ENCODE results near the gene CD82.

The CD82 gene

DNA sequence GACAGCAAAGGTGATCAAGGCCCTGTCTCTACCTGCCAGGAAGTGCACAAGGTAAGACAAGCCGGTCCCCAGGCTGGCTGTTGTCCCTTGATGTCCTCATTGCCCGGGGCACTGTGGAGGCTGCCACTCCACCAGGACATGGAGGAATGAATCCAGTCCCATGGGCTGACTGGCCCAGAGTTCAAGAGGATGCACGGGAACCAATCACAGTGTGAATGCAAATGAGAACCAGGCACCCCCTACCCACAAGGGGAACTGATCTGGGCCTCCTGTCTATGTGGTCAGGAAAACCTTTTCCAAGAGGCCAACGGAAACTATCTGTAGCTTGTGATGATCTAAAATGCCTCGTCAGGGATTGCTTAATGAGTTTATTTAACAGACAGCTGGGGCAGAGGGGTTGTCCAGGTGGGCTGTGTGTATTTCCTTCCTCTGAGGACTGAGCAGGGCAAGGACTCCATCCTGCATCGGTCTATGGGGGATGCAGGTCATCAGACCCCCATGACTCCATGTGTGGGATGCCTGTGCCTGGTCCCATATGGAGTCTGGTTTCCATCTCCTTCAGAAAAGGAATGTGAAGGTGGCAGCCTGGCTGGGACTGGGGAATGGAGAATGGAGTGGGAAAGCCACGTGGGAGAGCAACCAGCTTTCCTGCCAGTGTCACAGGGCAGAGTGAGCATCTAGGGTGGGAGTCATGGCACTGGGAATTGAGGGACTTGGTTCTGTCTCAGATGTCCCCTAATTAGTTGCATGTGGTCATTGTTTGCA, 60.5 kb downstream of the CD82 start:
- H3K9ac ChIP-seq: no peak overlapping the region; a peak in 1 of 22 replicates
- H3K27ac ChIP-seq: peak overlapping the region in 4 of 11 experiments; percentile 18 to 64 (median 36); a peak in 7 of 22 replicates
- no peaks in the 10 kb centered on the region; a peak in 1 of 22 replicates for H3K36me3 ChIP-seq
- H3K4me3 ChIP-seq: 0 out of 20 replicates have a peak overlapping the region, but pooled peaks of 1 of the 10 experiments have one; percentile 17
- peaks cover 0 to 14% (median 0%) of the 10 kb centered on the region in 11 experiments; a peak in 4 of 22 replicates for H3K9me3 ChIP-seq (replicated peaks in 1 of 11)
- peak in 1 of 11 experiments; percentile 18; a peak in 1 of 22 replicates for TF ChIP-seq Cebpa-rat (IDR thresholded peaks at IDR 0.05)
- peaks cover 28 to 82% (median 78%) of the 10 kb centered on the region in 10 experiments for H3K4me1 ChIP-seq
- H3K4me2 ChIP-seq: peak overlapping the region; percentile 36 to 92 (median 86); a peak in 21 of 22 replicates
- peaks cover 0 to 25% (median 0%) of the 10 kb centered on the region in 11 experiments; a peak in 4 of 22 replicates for H4K20me1 ChIP-seq
- peaks cover 0 to 6% (median 0%) of the 10 kb centered on the region in 11 experiments; a peak in 1 of 22 replicates for H3K27me3 ChIP-seq

DNA sequence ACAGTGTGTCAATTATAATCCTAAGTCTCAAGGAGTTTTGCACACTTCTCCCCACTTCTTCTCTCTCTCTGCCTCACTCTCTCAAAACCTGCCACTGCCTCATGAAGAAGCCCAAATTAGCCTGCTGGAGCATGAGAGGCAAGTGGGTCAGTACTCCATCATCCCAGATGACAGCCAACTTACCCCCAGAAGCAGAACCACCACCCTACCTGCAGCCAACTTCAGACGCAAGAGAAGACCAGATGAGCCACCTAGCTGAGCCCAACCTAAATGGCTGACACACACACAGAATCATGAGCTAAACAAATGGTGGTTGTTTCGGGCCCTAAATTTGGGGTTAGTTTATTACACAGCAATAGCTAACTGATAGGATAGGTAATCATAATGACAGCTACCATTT, 61.2 kb downstream of the CD82 start:
- Histone ChIP-seq H3K36me3 (no peaks in the 10 kb centered on the region; a peak in 1 of 22 replicates), H3K4me1 (peaks cover 28 to 75% (median 71%) of the 10 kb centered on the region in 10 experiments), H4K20me1 (peaks cover 0 to 20% (median 0%) of the 10 kb centered on the region in 11 experiments; a peak in 3 of 22 replicates), H3K27ac (peak overlapping the region in 1 of 11 experiments; percentile 30; a peak in 1 of 22 replicates), H3K4me2 (peak overlapping the region in 9 of 11 experiments; percentile 60 to 92 (median 87); a peak in 13 of 22 replicates), H3K9ac (no peak overlapping the region), H3K4me3 (no peak overlapping the region), H3K27me3 (peaks cover 0 to 6% (median 0%) of the 10 kb centered on the region in 11 experiments; a peak in 1 of 22 replicates), H3K9me3 (replicated peaks in 1 of 11) (peaks cover 0 to 14% (median 0%) of the 10 kb centered on the region in 11 experiments; a peak in 4 of 22 replicates)
- no peak for TF ChIP-seq Cebpa-rat (IDR thresholded peaks at IDR 0.05)

DNA sequence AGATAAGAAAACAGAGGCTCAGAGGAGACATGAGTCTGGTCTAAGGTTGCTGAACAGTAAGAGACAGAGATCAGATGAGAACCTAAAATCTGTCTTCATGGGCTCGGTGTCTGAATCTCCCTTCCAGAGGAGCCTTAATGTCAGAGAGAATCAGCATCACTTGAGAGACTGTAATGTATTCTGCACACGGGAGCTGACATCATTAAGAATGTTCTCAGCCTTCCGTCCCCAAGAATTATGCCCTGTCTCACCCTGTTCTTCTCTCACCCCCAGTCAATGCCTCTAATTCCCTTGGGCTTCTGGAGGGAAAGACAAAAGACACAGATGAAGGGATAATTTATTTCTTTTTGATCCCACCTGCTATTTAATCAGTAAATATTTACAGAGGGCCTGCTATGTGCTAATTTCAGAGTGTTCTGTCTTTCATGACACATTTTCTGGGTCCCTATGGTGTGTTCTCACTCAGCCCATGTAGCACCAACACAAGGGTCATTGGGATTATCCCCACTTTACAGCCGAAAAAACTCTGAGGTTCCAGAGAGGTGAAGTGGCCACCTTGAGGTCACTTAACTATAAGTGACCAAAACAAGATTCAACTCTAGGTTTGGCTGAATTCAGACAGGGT, 61.8 kb downstream of the CD82 start:
- TF ChIP-seq Cebpa-rat (IDR thresholded peaks at IDR 0.05): no peak

DNA sequence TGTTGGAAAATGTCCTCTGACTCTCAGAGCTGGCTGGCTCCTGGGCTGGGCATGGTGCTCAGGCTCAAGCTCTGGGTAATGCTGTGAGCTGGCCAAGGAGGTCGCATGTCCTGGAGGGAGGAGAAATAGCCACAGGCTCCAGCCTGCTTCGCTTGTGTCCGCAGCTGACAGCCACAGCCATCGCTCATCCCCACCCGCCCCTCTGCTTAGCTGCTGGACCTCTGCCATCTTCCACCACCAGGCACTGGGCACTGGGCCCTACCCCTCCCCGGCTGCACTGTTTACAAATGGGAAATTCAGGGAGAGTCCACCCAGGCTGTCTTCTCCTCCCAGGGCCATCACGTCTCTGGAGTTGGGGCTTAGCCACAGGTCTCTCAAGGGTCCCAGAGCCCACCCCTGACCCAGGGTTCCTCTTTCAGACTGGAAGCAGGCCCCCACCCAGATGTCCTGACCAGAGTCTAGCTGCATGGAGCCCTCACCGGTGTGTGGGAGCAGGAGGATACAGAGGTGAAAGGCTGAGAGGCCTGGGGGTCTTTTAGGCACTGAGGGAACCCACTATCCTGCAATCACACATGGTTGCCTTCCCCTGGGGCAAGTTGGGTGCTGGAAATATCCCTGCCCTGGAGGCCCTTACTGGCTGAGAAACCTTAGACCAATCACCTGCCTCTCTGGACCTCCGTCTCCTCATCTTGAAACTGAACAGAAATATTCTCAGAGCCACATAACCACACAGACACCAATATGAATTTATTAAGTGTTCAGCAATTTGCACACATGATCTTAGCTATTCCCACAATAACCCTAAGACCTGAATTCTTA, 62.7 kb downstream of the CD82 start:
- Histone ChIP-seq H3K4me1 (peaks cover 23 to 73% (median 64%) of the 10 kb centered on the region in 10 experiments), H3K36me3 (no peaks in the 10 kb centered on the region; a peak in 1 of 22 replicates), H3K4me2 (peak overlapping the region in 8 of 11 experiments; percentile 25 to 92 (median 54); a peak in 15 of 22 replicates), H4K20me1 (peaks cover 0 to 7% (median 0%) of the 10 kb centered on the region in 11 experiments; a peak in 1 of 22 replicates), H3K9me3 (replicated peaks in 1 of 11) (peaks cover 0 to 14% (median 0%) of the 10 kb centered on the region in 11 experiments; a peak in 4 of 22 replicates), H3K9ac (0 out of 22 replicates have a peak overlapping the region, but pooled peaks of 1 of the 11 experiments have one; percentile 14), H3K27ac (0 out of 22 replicates have a peak overlapping the region, but pooled peaks of 1 of the 11 experiments have one; percentile 27), H3K4me3 (no peak overlapping the region), H3K27me3 (peaks cover 0 to 6% (median 0%) of the 10 kb centered on the region in 11 experiments; a peak in 1 of 22 replicates)
- TF ChIP-seq Cebpa-rat (IDR thresholded peaks at IDR 0.05): no peak

More for the DNA sequence above, 61.8 kb downstream of the CD82 start:
- H3K4me1 ChIP-seq: peaks cover 28 to 73% (median 67%) of the 10 kb centered on the region in 10 experiments
- no peak overlapping the region for H3K4me3 ChIP-seq
- no peaks in the 10 kb centered on the region; a peak in 1 of 22 replicates for H3K36me3 ChIP-seq
- 0 out of 22 replicates have a peak overlapping the region, but pooled peaks of 1 of the 11 experiments have one; percentile 27 for H3K27ac ChIP-seq
- H3K27me3 ChIP-seq: peaks cover 0 to 6% (median 0%) of the 10 kb centered on the region in 11 experiments; a peak in 1 of 22 replicates
- H3K9me3 ChIP-seq (replicated peaks in 1 of 11): peaks cover 0 to 14% (median 0%) of the 10 kb centered on the region in 11 experiments; a peak in 4 of 22 replicates
- peaks cover 0 to 14% (median 0%) of the 10 kb centered on the region in 11 experiments; a peak in 3 of 22 replicates for H4K20me1 ChIP-seq
- H3K4me2 ChIP-seq: peak overlapping the region in 8 of 11 experiments; percentile 25 to 92 (median 54); a peak in 16 of 22 replicates
- no peak overlapping the region for H3K9ac ChIP-seq

DNA sequence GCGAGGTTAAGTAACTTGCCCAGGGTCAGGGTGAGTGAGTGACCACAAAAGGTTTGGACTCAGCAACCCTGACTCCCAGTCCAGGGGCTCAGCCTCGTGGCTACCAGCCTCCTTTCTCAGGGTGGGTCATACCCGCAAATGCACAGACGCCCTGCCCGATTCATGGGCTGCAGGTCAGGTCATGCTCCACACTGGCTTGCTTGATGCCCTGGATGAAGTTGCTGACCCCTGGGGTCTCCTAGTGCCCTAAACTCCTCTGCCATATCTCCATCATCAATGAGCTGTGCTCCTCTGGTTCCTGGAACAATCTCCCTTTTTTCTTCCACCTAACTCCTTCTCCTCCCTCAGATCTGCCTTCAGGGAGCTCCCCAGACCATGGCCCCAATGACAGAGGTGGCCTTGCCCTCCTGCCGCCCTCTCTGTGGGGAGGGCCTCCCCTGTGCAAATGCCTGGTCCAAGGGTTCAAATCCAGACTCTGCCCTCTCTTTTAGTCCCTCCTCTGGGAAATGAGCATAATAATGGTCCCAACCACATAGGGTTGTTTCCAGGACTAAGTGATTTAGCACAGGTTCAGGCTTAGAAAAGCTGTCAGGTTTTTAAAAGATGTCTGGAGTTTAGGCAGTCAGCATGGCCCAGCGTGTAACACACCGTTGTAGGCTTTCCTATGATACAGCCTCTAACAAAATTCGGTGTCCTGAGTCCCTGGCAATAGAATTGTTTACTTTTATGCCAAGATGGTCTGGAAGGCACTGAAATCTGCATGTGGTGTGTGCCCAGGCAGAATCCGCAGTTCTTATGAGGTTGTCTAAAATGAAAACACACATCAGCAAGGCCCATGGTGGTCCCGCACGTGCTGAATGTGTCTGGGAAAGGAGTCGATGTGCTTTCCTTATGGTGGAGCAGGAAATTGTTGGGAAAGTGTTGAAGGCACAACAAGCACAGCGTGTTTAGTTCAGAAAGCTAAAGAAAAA, 63.6 kb downstream of the CD82 start:
- H4K20me1 ChIP-seq: peaks cover 0 to 7% (median 0%) of the 10 kb centered on the region in 11 experiments; a peak in 1 of 22 replicates
- H3K9me3 ChIP-seq (replicated peaks in 1 of 11): peaks cover 0 to 14% (median 0%) of the 10 kb centered on the region in 11 experiments; a peak in 4 of 22 replicates
- TF ChIP-seq Cebpa-rat (IDR thresholded peaks at IDR 0.05): no peak
- no peaks in the 10 kb centered on the region; a peak in 1 of 22 replicates for H3K36me3 ChIP-seq
- peak overlapping the region in 8 of 11 experiments; percentile 25 to 92 (median 54); a peak in 12 of 22 replicates for H3K4me2 ChIP-seq
- no peak overlapping the region for H3K9ac ChIP-seq
- H3K27me3 ChIP-seq: peaks cover 0 to 6% (median 0%) of the 10 kb centered on the region in 11 experiments; a peak in 1 of 22 replicates
- peaks cover 15 to 73% (median 62%) of the 10 kb centered on the region in 10 experiments for H3K4me1 ChIP-seq
- H3K4me3 ChIP-seq: no peak overlapping the region
- H3K27ac ChIP-seq: no peak overlapping the region; a peak in 1 of 22 replicates

DNA sequence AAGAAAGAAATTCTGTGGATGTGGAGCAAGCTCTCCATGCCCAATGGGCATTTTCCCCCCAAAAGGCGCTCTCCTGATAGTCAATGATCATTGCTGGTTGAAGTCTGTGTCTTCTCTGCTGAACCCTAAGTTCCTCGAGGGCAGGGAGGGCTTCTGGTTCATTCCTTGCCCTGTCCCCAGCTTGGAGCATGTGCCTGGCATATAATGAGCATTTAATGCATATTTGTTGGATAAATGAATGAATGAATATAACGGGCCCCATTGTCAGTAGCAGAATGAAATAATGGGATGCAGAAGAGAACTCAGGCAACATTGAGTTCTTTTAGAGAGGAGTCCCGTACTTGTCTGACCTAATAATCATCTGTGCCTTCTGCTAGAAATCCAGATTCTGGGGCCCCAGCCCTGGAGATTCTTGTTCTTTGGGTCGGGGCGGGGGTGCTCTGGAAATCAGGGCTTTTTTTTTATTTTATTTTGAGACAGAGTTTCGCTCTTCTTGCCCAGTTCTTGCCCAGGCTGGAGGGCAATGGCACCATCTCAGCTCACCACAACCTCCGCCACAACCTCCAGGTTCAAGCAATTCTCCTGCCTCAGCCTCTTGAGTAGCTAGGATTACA, 64.4 kb downstream of the CD82 start:
- no peak overlapping the region for H3K4me2 ChIP-seq
- H3K36me3 ChIP-seq: no peaks in the 10 kb centered on the region; a peak in 1 of 22 replicates
- peaks cover 0 to 7% (median 0%) of the 10 kb centered on the region in 11 experiments; a peak in 1 of 22 replicates for H4K20me1 ChIP-seq
- H3K4me3 ChIP-seq: no peak overlapping the region
- no peak overlapping the region for H3K27ac ChIP-seq
- peaks cover 0 to 6% (median 0%) of the 10 kb centered on the region in 11 experiments; a peak in 1 of 22 replicates for H3K27me3 ChIP-seq
- no peak for TF ChIP-seq Cebpa-rat (IDR thresholded peaks at IDR 0.05)
- H3K4me1 ChIP-seq: peaks cover 21 to 73% (median 62%) of the 10 kb centered on the region in 10 experiments
- H3K9ac ChIP-seq: no peak overlapping the region
- peaks cover 0 to 14% (median 0%) of the 10 kb centered on the region in 11 experiments; a peak in 4 of 22 replicates for H3K9me3 ChIP-seq (replicated peaks in 1 of 11)

Measured in BLaER1 treated with 17β-estradiol and CSF1 and Interleukin-3, amounts not matched to agents 10 nM and 100 nM (cell line).